ENCODE measurements around the gene SLC16A2. TPM values are rescaled to one million over a fixed set of nuclear protein-coding genes. Genes with fewer than 3 reads are reported as not detected.

The SLC16A2 gene
- total RNA-seq, 1 experiment from 2014 or later = 0.32 TPM

DNA sequence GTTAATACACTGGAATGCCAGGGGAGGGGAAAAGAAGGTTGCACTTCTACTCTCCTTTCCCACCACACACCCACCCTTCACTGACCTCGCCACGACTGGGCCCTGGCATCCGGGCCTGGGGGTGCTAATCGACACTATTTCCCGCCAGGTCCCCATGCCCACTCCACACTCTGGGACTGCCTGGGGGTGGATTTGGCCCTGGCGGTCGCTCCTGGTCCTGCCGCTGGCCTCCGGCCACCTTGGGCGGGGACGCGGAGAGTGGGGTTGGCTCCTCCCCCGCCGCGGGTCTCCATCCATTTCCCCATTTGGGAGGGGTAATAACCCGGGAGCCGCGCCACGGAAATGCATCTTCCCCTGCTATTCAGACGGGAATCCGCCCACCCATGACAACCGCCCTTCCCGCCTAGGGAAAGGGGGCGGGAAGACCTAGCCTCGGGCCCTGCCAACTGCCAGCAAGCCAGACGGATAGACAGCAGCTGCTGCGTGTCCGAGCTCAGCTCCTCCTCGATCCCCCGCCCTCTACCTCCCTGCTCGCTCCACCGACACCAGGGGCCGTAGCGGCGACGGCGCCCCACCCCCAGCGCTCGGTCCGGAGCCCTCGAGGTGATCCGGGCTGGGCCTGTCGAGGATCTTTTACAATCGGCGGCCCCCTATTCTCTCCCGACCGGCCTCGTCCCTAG is 115.0 kb downstream of the SLC16A2 start:
- ChIA-PET RAD21 (ENCODE audit: low non-redundant PET in 1 of 2, low total read pairs in 2 of 2, uncharacterized antibody in 2 of 2, unreplicated experiment in 2 of 2) (no interaction called here), CTCF (no interaction called here)
- H3K4me3 ChIP-seq (replicated peaks in 1 of 2; ENCODE audit: low read depth in 1 of 2, low read length in 2 of 2) = no peak overlapping the region

More for the DNA sequence above, 115.0 kb downstream of the SLC16A2 start:
- H3K9me3 ChIP-seq (ENCODE audit: control insufficient read depth in 1 of 2, insufficient read depth in 1 of 2, low read depth in 1 of 2, low read length in 2 of 2) = no peaks in the 10 kb centered on the region
- H2AFZ ChIP-seq (ENCODE audit: low read depth, low read length, poor library complexity, severe bottlenecking) = no peak overlapping the region
- no peaks in the 10 kb centered on the region for H3K36me3 ChIP-seq (ENCODE audit: control insufficient read depth in 1 of 2, insufficient read depth in 2 of 2, low read length in 2 of 2)
- H3K27me3 ChIP-seq (ENCODE audit: insufficient read depth, low read length) = no peaks in the 10 kb centered on the region
- H3K79me2 ChIP-seq (ENCODE audit: insufficient read depth, low read length) = no peaks in the 10 kb centered on the region
- no peaks in the 10 kb centered on the region for H3K9me2 ChIP-seq (ENCODE audit: insufficient read depth)
- H3K27ac ChIP-seq (ENCODE audit: low read depth, low read length) = no peak overlapping the region
- BruUV-seq (replicated peaks) = no TSS peak
- peaks cover 0 to 6% of the 10 kb centered on the region in 2 experiments; a peak in 1 of 4 replicates for H3K4me1 ChIP-seq (ENCODE audit: control insufficient read depth in 1 of 2, insufficient read depth in 2 of 2, low read length in 2 of 2)
- no peak overlapping the region for H3K9ac ChIP-seq (ENCODE audit: low read length)
- intact Hi-C loops (cut with micrococcal nuclease) = no loop called here
- no peak for DNase-seq (ENCODE audit: low read depth, low spot score)
- TF ChIP-seq, protein P1, sequence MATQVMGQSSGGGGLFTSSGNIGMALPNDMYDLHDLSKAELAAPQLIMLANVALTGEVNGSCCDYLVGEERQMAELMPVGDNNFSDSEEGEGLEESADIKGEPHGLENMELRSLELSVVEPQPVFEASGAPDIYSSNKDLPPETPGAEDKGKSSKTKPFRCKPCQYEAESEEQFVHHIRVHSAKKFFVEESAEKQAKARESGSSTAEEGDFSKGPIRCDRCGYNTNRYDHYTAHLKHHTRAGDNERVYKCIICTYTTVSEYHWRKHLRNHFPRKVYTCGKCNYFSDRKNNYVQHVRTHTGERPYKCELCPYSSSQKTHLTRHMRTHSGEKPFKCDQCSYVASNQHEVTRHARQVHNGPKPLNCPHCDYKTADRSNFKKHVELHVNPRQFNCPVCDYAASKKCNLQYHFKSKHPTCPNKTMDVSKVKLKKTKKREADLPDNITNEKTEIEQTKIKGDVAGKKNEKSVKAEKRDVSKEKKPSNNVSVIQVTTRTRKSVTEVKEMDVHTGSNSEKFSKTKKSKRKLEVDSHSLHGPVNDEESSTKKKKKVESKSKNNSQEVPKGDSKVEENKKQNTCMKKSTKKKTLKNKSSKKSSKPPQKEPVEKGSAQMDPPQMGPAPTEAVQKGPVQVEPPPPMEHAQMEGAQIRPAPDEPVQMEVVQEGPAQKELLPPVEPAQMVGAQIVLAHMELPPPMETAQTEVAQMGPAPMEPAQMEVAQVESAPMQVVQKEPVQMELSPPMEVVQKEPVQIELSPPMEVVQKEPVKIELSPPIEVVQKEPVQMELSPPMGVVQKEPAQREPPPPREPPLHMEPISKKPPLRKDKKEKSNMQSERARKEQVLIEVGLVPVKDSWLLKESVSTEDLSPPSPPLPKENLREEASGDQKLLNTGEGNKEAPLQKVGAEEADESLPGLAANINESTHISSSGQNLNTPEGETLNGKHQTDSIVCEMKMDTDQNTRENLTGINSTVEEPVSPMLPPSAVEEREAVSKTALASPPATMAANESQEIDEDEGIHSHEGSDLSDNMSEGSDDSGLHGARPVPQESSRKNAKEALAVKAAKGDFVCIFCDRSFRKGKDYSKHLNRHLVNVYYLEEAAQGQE (IDR thresholded peaks at IDR 0.05; ENCODE audit: low read depth) = no peak
- no peak for TF ChIP-seq EZH2phosphoT487 (IDR thresholded peaks at IDR 0.05; ENCODE audit: borderline replicate concordance)
- no peak for TF ChIP-seq CEBPB (IDR thresholded peaks at IDR 0.05; ENCODE audit: low read depth)
- TF ChIP-seq ZNF274 (IDR thresholded peaks at IDR 0.05; ENCODE audit: low read depth, low read length) = no peak
- no peak for TF ChIP-seq RAD21 (IDR thresholded peaks at IDR 0.05; ENCODE audit: low read depth)
- no peak for TF ChIP-seq SP1 (IDR thresholded peaks at IDR 0.05; ENCODE audit: low read depth)
- no peak for TF ChIP-seq SRF (IDR thresholded peaks at IDR 0.05; ENCODE audit: low read depth)
- no peak for TF ChIP-seq ELF1 (IDR thresholded peaks at IDR 0.05; ENCODE audit: borderline replicate concordance, low read depth)
- TF ChIP-seq, protein P2, sequence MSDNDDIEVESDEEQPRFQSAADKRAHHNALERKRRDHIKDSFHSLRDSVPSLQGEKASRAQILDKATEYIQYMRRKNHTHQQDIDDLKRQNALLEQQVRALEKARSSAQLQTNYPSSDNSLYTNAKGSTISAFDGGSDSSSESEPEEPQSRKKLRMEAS (IDR thresholded peaks at IDR 0.05) = no peak
- TF ChIP-seq SIN3A (IDR thresholded peaks at IDR 0.05; ENCODE audit: low read depth) = no peak
- TF ChIP-seq ZFX (IDR thresholded peaks at IDR 0.05) = no peak
- TF ChIP-seq, protein P3, sequence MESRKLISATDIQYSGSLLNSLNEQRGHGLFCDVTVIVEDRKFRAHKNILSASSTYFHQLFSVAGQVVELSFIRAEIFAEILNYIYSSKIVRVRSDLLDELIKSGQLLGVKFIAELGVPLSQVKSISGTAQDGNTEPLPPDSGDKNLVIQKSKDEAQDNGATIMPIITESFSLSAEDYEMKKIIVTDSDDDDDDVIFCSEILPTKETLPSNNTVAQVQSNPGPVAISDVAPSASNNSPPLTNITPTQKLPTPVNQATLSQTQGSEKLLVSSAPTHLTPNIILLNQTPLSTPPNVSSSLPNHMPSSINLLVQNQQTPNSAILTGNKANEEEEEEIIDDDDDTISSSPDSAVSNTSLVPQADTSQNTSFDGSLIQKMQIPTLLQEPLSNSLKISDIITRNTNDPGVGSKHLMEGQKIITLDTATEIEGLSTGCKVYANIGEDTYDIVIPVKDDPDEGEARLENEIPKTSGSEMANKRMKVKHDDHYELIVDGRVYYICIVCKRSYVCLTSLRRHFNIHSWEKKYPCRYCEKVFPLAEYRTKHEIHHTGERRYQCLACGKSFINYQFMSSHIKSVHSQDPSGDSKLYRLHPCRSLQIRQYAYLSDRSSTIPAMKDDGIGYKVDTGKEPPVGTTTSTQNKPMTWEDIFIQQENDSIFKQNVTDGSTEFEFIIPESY (IDR thresholded peaks at IDR 0.05; ENCODE audit: extremely low read depth, insufficient replicate concordance, low read length) = no peak
- no peak for TF ChIP-seq EZH2 (IDR thresholded peaks at IDR 0.05)
- no peak for TF ChIP-seq FOSL1 (IDR thresholded peaks at IDR 0.05; ENCODE audit: low read depth)
- no peak for TF ChIP-seq EGR1 (IDR thresholded peaks at IDR 0.05; ENCODE audit: low read depth)
- TF ChIP-seq TCF7L2 (IDR thresholded peaks at IDR 0.05; ENCODE audit: borderline replicate concordance, extremely low read depth, insufficient read depth, insufficient read length) = no peak
- no peak for TF ChIP-seq YY1 (IDR thresholded peaks at IDR 0.05; ENCODE audit: extremely low read depth, insufficient replicate concordance, low read depth, low read length)
- no peak for TF ChIP-seq CBX3 (IDR thresholded peaks at IDR 0.05; ENCODE audit: low read depth)
- TF ChIP-seq, protein P4, sequence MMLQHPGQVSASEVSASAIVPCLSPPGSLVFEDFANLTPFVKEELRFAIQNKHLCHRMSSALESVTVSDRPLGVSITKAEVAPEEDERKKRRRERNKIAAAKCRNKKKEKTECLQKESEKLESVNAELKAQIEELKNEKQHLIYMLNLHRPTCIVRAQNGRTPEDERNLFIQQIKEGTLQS (IDR thresholded peaks at IDR 0.05) = no peak
- POLR2A ChIA-PET = no interaction called here
- no peak for ATAC-seq
- no peaks in the 10 kb centered on the region for H4K20me1 ChIP-seq (ENCODE audit: insufficient read depth)
- peak overlapping the region; percentile 72 for H3K4me2 ChIP-seq (ENCODE audit: low read length)

Measured in HCT116 (cell line).